ENCODE data around the gene ATP2C1.
"Not testable (repeated sequence)": the region's sequence is repeated elsewhere in the genome, so short reads cannot be mapped to it uniquely, and the experiment has no call there.

The ATP2C1 gene

DNA sequence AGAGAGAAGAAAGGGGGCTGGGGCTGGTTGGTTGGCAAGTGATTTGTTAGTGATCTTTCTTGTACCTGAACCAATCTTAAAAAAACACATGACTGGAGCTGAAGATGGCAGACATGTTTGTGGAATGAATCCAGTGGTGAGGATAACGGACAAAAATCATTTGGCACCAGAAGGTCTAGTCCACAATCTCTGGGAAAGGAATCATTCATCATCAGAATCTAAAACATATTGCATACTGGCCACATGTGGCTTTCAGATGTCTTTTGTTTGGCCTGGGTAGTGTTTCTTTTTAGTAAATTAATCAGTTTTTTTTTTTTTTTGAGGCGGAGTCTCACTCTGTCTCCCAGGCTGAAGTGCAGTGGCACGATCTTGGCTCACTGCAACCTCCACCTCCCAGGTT is 137.8 kb downstream of the ATP2C1 start:
- Histone ChIP-seq H3K9ac (ENCODE audit: low read depth in 1 of 2, low read length in 2 of 2) (no peak overlapping the region), H3K27me3 (ENCODE audit: control insufficient read depth in 1 of 2, insufficient read depth in 2 of 2, low read length in 2 of 2) (no peaks in the 10 kb centered on the region), H3K4me3 (ENCODE audit: low read depth in 1 of 2, low read length in 2 of 2) (no peak overlapping the region), H3K9me3 (ENCODE audit: control insufficient read depth in 1 of 2, low read length in 2 of 2) (no peaks in the 10 kb centered on the region), H3K36me3 (ENCODE audit: control insufficient read depth in 1 of 2, insufficient read depth in 2 of 2, low read length in 2 of 2) (no peaks in the 10 kb centered on the region), H3K4me1 (ENCODE audit: control insufficient read depth in 1 of 2, insufficient read depth in 2 of 2, low read length in 2 of 2) (peaks cover 0 to 4% of the 10 kb centered on the region in 2 donors), H3K27ac (ENCODE audit: low read depth, low read length) (no peak overlapping the region)

DNA sequence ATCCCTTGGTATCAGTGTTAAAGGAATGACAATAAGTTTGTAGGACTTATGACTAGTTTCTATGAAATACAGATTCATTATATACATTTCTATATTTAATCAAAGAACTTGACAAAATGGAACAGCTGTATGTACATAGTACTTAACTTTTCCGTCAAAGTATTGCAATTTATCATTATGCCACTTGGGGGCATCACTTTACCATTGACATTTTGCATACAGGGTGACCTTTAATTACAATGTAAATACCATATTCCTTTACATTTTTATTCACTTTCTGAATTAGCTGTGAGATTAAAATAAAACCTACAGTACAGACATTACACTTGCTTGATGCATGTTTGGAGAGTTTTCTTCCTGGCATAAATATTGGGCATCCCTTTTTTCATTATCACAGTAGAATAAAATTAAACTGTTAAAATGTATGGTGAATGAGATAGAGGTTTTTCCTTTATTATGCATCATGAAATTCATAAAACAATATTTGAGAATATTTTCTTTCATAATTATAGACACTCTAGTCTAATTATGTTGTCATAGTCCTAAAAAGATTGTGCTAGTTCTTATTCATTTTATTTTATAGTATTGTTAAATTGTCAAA is 139.7 kb downstream of the ATP2C1 start:
- H3K4me1 ChIP-seq (ENCODE audit: control insufficient read depth in 1 of 2, insufficient read depth in 2 of 2, low read length in 2 of 2) = no peaks in the 10 kb centered on the region
- no peaks in the 10 kb centered on the region for H3K27me3 ChIP-seq (ENCODE audit: control insufficient read depth in 1 of 2, insufficient read depth in 2 of 2, low read length in 2 of 2)
- no peaks in the 10 kb centered on the region for H3K9me3 ChIP-seq (ENCODE audit: control insufficient read depth in 1 of 2, low read length in 2 of 2)
- no peak overlapping the region for H3K9ac ChIP-seq (ENCODE audit: low read depth in 1 of 2, low read length in 2 of 2)
- H3K4me3 ChIP-seq (ENCODE audit: low read depth in 1 of 2, low read length in 2 of 2) = no peak overlapping the region
- H3K27ac ChIP-seq (ENCODE audit: low read depth, low read length) = no peak overlapping the region
- H3K36me3 ChIP-seq (ENCODE audit: control insufficient read depth in 1 of 2, insufficient read depth in 2 of 2, low read length in 2 of 2) = no peaks in the 10 kb centered on the region

- Histone ChIP-seq H3K27me3 (ENCODE audit: control insufficient read depth in 1 of 2, insufficient read depth in 2 of 2, low read length in 2 of 2) (no peaks in the 10 kb centered on the region), H3K27ac (ENCODE audit: low read depth, low read length) (no peak overlapping the region), H3K9me3 (ENCODE audit: control insufficient read depth in 1 of 2, low read length in 2 of 2) (no peaks in the 10 kb centered on the region), H3K36me3 (ENCODE audit: control insufficient read depth in 1 of 2, insufficient read depth in 2 of 2, low read length in 2 of 2) (no peaks in the 10 kb centered on the region), H3K4me3 (ENCODE audit: low read depth in 1 of 2, low read length in 2 of 2) (no peak overlapping the region), H3K9ac (ENCODE audit: low read depth in 1 of 2, low read length in 2 of 2) (no peak overlapping the region), H3K4me1 (ENCODE audit: control insufficient read depth in 1 of 2, insufficient read depth in 2 of 2, low read length in 2 of 2) (no peaks in the 10 kb centered on the region)
These were observed 142.4 kb downstream of the ATP2C1 start for GRCh38 chr3:131036200-131036816.

GRCh38 chr3:131036986-131037385 is 143.1 kb downstream of the ATP2C1 start:
- Histone ChIP-seq H3K9ac (ENCODE audit: low read depth in 1 of 2, low read length in 2 of 2) (no peak overlapping the region), H3K27ac (ENCODE audit: low read depth, low read length) (no peak overlapping the region), H3K4me3 (ENCODE audit: low read depth in 1 of 2, low read length in 2 of 2) (no peak overlapping the region), H3K4me1 (ENCODE audit: control insufficient read depth in 1 of 2, insufficient read depth in 2 of 2, low read length in 2 of 2) (no peaks in the 10 kb centered on the region), H3K27me3 (ENCODE audit: control insufficient read depth in 1 of 2, insufficient read depth in 2 of 2, low read length in 2 of 2) (no peaks in the 10 kb centered on the region), H3K9me3 (ENCODE audit: control insufficient read depth in 1 of 2, low read length in 2 of 2) (no peaks in the 10 kb centered on the region), H3K36me3 (ENCODE audit: control insufficient read depth in 1 of 2, insufficient read depth in 2 of 2, low read length in 2 of 2) (no peaks in the 10 kb centered on the region)

GRCh38 chr3:131038326-131038725 is 144.4 kb downstream of the ATP2C1 start:
- Histone ChIP-seq H3K27ac (ENCODE audit: low read depth, low read length) (no peak overlapping the region), H3K4me1 (ENCODE audit: control insufficient read depth in 1 of 2, insufficient read depth in 2 of 2, low read length in 2 of 2) (no peaks in the 10 kb centered on the region), H3K9ac (ENCODE audit: low read depth in 1 of 2, low read length in 2 of 2) (no peak overlapping the region), H3K9me3 (ENCODE audit: control insufficient read depth in 1 of 2, low read length in 2 of 2) (no peaks in the 10 kb centered on the region), H3K27me3 (ENCODE audit: control insufficient read depth in 1 of 2, insufficient read depth in 2 of 2, low read length in 2 of 2) (no peaks in the 10 kb centered on the region), H3K4me3 (ENCODE audit: low read depth in 1 of 2, low read length in 2 of 2) (no peak overlapping the region), H3K36me3 (ENCODE audit: control insufficient read depth in 1 of 2, insufficient read depth in 2 of 2, low read length in 2 of 2) (no peaks in the 10 kb centered on the region)

- not testable (repeated sequence) for H3K4me3 ChIP-seq (ENCODE audit: low read depth in 1 of 2, low read length in 2 of 2); H3K9ac ChIP-seq (ENCODE audit: low read depth in 1 of 2, low read length in 2 of 2); H3K27me3 ChIP-seq (ENCODE audit: control insufficient read depth in 1 of 2, insufficient read depth in 2 of 2, low read length in 2 of 2); H3K9me3 ChIP-seq (ENCODE audit: control insufficient read depth in 1 of 2, low read length in 2 of 2); H3K27ac ChIP-seq (ENCODE audit: low read depth, low read length); H3K4me1 ChIP-seq (ENCODE audit: control insufficient read depth in 1 of 2, insufficient read depth in 2 of 2, low read length in 2 of 2); H3K36me3 ChIP-seq (ENCODE audit: control insufficient read depth in 1 of 2, insufficient read depth in 2 of 2, low read length in 2 of 2)
These were observed 148.5 kb downstream of the ATP2C1 start for GRCh38 chr3:131042271-131042985.

- H3K4me3 ChIP-seq (ENCODE audit: low read depth in 1 of 2, low read length in 2 of 2) = no peak overlapping the region
- no peak overlapping the region for H3K9ac ChIP-seq (ENCODE audit: low read depth in 1 of 2, low read length in 2 of 2)
- no peak overlapping the region for H3K27ac ChIP-seq (ENCODE audit: low read depth, low read length)
- H3K4me1 ChIP-seq (ENCODE audit: control insufficient read depth in 1 of 2, insufficient read depth in 2 of 2, low read length in 2 of 2) = no peaks in the 10 kb centered on the region
- no peaks in the 10 kb centered on the region for H3K36me3 ChIP-seq (ENCODE audit: control insufficient read depth in 1 of 2, insufficient read depth in 2 of 2, low read length in 2 of 2)
- no peaks in the 10 kb centered on the region for H3K27me3 ChIP-seq (ENCODE audit: control insufficient read depth in 1 of 2, insufficient read depth in 2 of 2, low read length in 2 of 2)
- no peaks in the 10 kb centered on the region for H3K9me3 ChIP-seq (ENCODE audit: control insufficient read depth in 1 of 2, low read length in 2 of 2)
These were observed 153.7 kb downstream of the ATP2C1 start for GRCh38 chr3:131047582-131047981.

- no peaks in the 10 kb centered on the region for H3K9me3 ChIP-seq (ENCODE audit: control insufficient read depth in 1 of 2, low read length in 2 of 2)
- no peaks in the 10 kb centered on the region for H3K4me1 ChIP-seq (ENCODE audit: control insufficient read depth in 1 of 2, insufficient read depth in 2 of 2, low read length in 2 of 2)
- H3K9ac ChIP-seq (ENCODE audit: low read depth in 1 of 2, low read length in 2 of 2) = no peak overlapping the region
- no peak overlapping the region for H3K27ac ChIP-seq (ENCODE audit: low read depth, low read length)
- H3K36me3 ChIP-seq (ENCODE audit: control insufficient read depth in 1 of 2, insufficient read depth in 2 of 2, low read length in 2 of 2) = no peaks in the 10 kb centered on the region
- H3K4me3 ChIP-seq (ENCODE audit: low read depth in 1 of 2, low read length in 2 of 2) = no peak overlapping the region
- H3K27me3 ChIP-seq (ENCODE audit: control insufficient read depth in 1 of 2, insufficient read depth in 2 of 2, low read length in 2 of 2) = no peaks in the 10 kb centered on the region
These were observed 154.1 kb downstream of the ATP2C1 start for GRCh38 chr3:131048030-131048429.

DNA sequence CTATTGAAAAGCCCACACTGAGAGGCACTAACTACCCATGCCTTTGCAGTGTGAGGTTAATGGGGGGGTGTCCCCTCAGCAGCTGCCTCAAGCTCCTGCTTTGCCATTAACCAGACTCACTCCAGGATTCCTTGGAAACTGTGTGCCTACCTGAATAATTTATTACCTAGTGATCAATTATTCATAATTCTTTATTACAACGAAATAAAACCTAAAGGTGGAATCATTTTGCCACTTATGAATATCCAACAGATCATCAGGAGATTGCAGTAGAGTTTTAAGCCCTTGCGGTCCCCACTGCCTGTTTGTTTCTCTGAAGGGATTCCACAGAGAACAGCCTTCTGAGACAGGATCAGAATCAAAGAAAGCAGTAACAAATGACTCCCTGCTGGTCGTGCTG is 156.1 kb downstream of the ATP2C1 start:
- Histone ChIP-seq H3K9me3 (ENCODE audit: control insufficient read depth in 1 of 2, low read length in 2 of 2) (no peaks in the 10 kb centered on the region), H3K27me3 (ENCODE audit: control insufficient read depth in 1 of 2, insufficient read depth in 2 of 2, low read length in 2 of 2) (no peaks in the 10 kb centered on the region), H3K27ac (ENCODE audit: low read depth, low read length) (no peak overlapping the region), H3K4me1 (ENCODE audit: control insufficient read depth in 1 of 2, insufficient read depth in 2 of 2, low read length in 2 of 2) (no peaks in the 10 kb centered on the region), H3K36me3 (ENCODE audit: control insufficient read depth in 1 of 2, insufficient read depth in 2 of 2, low read length in 2 of 2) (no peaks in the 10 kb centered on the region), H3K4me3 (ENCODE audit: low read depth in 1 of 2, low read length in 2 of 2) (no peak overlapping the region), H3K9ac (ENCODE audit: low read depth in 1 of 2, low read length in 2 of 2) (no peak overlapping the region)

- no peak overlapping the region for H3K9ac ChIP-seq (ENCODE audit: low read depth in 1 of 2, low read length in 2 of 2)
- H3K36me3 ChIP-seq (ENCODE audit: control insufficient read depth in 1 of 2, insufficient read depth in 2 of 2, low read length in 2 of 2) = no peaks in the 10 kb centered on the region
- H3K9me3 ChIP-seq (ENCODE audit: control insufficient read depth in 1 of 2, low read length in 2 of 2) = no peaks in the 10 kb centered on the region
- no peak overlapping the region for H3K4me3 ChIP-seq (ENCODE audit: low read depth in 1 of 2, low read length in 2 of 2)
- H3K4me1 ChIP-seq (ENCODE audit: control insufficient read depth in 1 of 2, insufficient read depth in 2 of 2, low read length in 2 of 2) = no peaks in the 10 kb centered on the region
- H3K27me3 ChIP-seq (ENCODE audit: control insufficient read depth in 1 of 2, insufficient read depth in 2 of 2, low read length in 2 of 2) = no peaks in the 10 kb centered on the region
- H3K27ac ChIP-seq (ENCODE audit: low read depth, low read length) = no peak overlapping the region
These were observed 159.4 kb downstream of the ATP2C1 start for GRCh38 chr3:131053043-131053859.
